GM12878 (cell line): ENCODE results near the gene TMIGD2. TPM values are rescaled to one million over a fixed set of nuclear protein-coding genes. Genes with fewer than 3 reads are reported as not detected.
A peak's percentile ranks its signal among the peaks of the same experiment; 100 is the strongest.

Experiments used
- ATAC-seq: fragments of 200-7000 bp; cut with Tn5 transposase; 3 replicates; pipeline ENCODE4 v1.9.1; 2020; ENCODE audit warnings: mild to moderate bottlenecking, moderate library complexity
- BruUV-seq: library from RNA; stranded (reverse); fragments of 400-500 nt; replicated peaks from 2 replicates; lab custom pipeline; 2021; lab: Mats Ljungman, UMichigan
- CTCF ChIA-PET: fragments of 300-600 bp; sonication (Branson Sonifier 250); formaldehyde crosslinking; extraction: SDS; loops from one replicate; lab custom pipeline; 2021; ENCODE audit warnings: inconsistent platforms; lab: Yijun Ruan, JAX
- POLR2A ChIA-PET: fragments of 350-600 bp; formaldehyde crosslinking; extraction: SDS; loops from one replicate; lab custom pipeline; 2021; ENCODE audit warnings: inconsistent platforms; lab: Charles Lee
- RAD21 ChIA-PET: fragments of 300-600 bp; sonication (Branson Sonifier 250); formaldehyde crosslinking; loops from one replicate; lab custom pipeline; 2023; ENCODE audit warnings: antibody characterized with exemption; ENCODE audit not compliant: unreplicated experiment; lab: Charles Lee
- SMC1A ChIA-PET: fragments of 300-600 bp; sonication (Branson Sonifier 250); formaldehyde crosslinking; loops from one replicate; lab custom pipeline; 2023; ENCODE audit not compliant: unreplicated experiment, uncharacterized antibody; lab: Charles Lee
- DNase-seq: peaks from one replicate; pipeline ENCODE4 v3.0.0-alpha.2; 2011; ENCODE audit warnings: low read depth, low spot score
- FAIRE-seq: peaks from 3 replicates; lab custom pipeline; 2011; peaks lifted over from hg19 to GRCh38; lab: Jason Lieb, UNC
- H2AFZ ChIP-seq: 2 replicates; pipeline ENCODE4 v1.6.0; 2011; ENCODE audit warnings: low read depth, low read length, control low read depth; ENCODE audit not compliant: control insufficient read depth
- H3K27ac ChIP-seq: 2 replicates; pipeline ENCODE4 v1.5.1; 2011; ENCODE audit warnings: control low read depth; ENCODE audit not compliant: control insufficient read depth, insufficient read depth
- H3K27me3 ChIP-seq, 2 experiments: replicated peaks in 1 of 2; 2 replicates each; pipeline versions ENCODE4 v1.6.0 to v1.6.1; 2011; ENCODE audit warnings: low read length in 1 of 2; ENCODE audit not compliant: control insufficient read depth in 2 of 2, insufficient read depth in 2 of 2
- H3K36me3 ChIP-seq, 2 experiments: 2 replicates each; pipeline ENCODE4 v1.5.1; 2011; ENCODE audit warnings: low read length in 1 of 2; ENCODE audit not compliant: control insufficient read depth in 2 of 2, insufficient read depth in 2 of 2
- H3K4me1 ChIP-seq: 2 replicates; pipeline ENCODE4 v1.6.1; 2011; ENCODE audit warnings: mild to moderate bottlenecking, low read length, moderate library complexity, mixed read lengths; ENCODE audit not compliant: control insufficient read depth, insufficient read depth
- H3K4me2 ChIP-seq: 2 replicates; pipeline ENCODE4 v1.6.0; 2011; ENCODE audit warnings: control low read depth; ENCODE audit not compliant: control insufficient read depth, insufficient read depth
- H3K4me3 ChIP-seq: fragments of 200-600 bp; sonication (generic); 2 replicates; pipeline ENCODE4 v1.5.1; 2016
- H3K79me2 ChIP-seq: 2 replicates; pipeline ENCODE4 v1.6.0; 2011; ENCODE audit warnings: low read length; ENCODE audit not compliant: control insufficient read depth, insufficient read depth
- H3K9ac ChIP-seq: 2 replicates; pipeline ENCODE4 v1.8.0; 2011; ENCODE audit warnings: low read length, control low read depth, mixed read lengths; ENCODE audit not compliant: control insufficient read depth, insufficient read depth
- H3K9me3 ChIP-seq: replicated peaks from 3 replicates; pipeline ENCODE4 v1.5.1; 2011; ENCODE audit warnings: mild to moderate bottlenecking, low read length; ENCODE audit not compliant: control insufficient read depth, insufficient read depth
- H4K20me1 ChIP-seq: 2 replicates; pipeline ENCODE4 v1.6.0; 2011; ENCODE audit not compliant: control insufficient read depth, insufficient read depth
- HCFC1 ChIP-seq: fragments of 150-350 bp; IDR thresholded peaks from 2 replicates; pipeline ENCODE4 v1.6.1; 2014; ENCODE audit warnings: low read length
- IKZF2 ChIP-seq, 2 experiments: fragments of 450-650 bp; IDR thresholded peaks; 2 replicates each; pipeline ENCODE4 v1.6.1; 2017; ENCODE audit warnings: mild to moderate bottlenecking in 2 of 2, moderate library complexity in 2 of 2
- MLLT1 ChIP-seq: fragments of 450-650 bp; IDR thresholded peaks from 2 replicates; pipeline ENCODE4 v1.6.1; 2016; ENCODE audit warnings: mild to moderate bottlenecking
- RELB ChIP-seq: fragments of 450-650 bp; IDR thresholded peaks from 2 replicates; pipeline ENCODE4 v1.6.1; 2017; ENCODE audit warnings: low read depth, mild to moderate bottlenecking, moderate library complexity
- TAF1 ChIP-seq: IDR thresholded peaks from 2 replicates; pipeline ENCODE4 v1.6.1; 2011; ENCODE audit warnings: mild to moderate bottlenecking, low read depth, low read length, borderline replicate concordance
- ZNF592 ChIP-seq: fragments of 450-650 bp; IDR thresholded peaks from 2 replicates; pipeline ENCODE4 v1.6.1; 2017; ENCODE audit warnings: mild to moderate bottlenecking, moderate library complexity
- WGBS: methylation state at CpG from one replicate; pipeline ENCODE4 v1.1.6; 2016; ENCODE audit warnings: low lambda C conversion rate; ENCODE audit not compliant: insufficient replicate concordance, insufficient coverage; ENCODE audit errors: missing lambda C conversion rate; 5-methylcytosine and 5-hydroxymethylcytosine counted together
- in situ Hi-C: fragments of 300-500 bp; cut with MboI; formaldehyde crosslinking; loops from 9 replicates; pipeline ENCODE4 v1.14.3; 2018; ENCODE audit warnings: mixed read lengths
- intact Hi-C: fragments of 100-400 bp; cut with micrococcal nuclease; formaldehyde crosslinking; loops from one replicate; pipeline ENCODE4 v1.14.2; 2022; ENCODE audit not compliant: unreplicated experiment
- polyA plus RNA-seq, 11 experiments: library from polyadenylated mRNA; depleted of rRNA in 4 of 11; unstranded in 6 of 11; stranded (reverse) in 5 of 11; fragments of >200 nt; fragmentation: Nextera tagmentation in 4 of 11; fragmentation: Illumina TruSeq in 1 of 11; extraction: Ambion mirVana in 4 of 11; extraction: Trizol in 1 of 11; gene quantifications; 1 replicate in 1 of 11; 2 replicates in 10 of 11; pipeline versions ENCODE4 v1.2.1 to v1.2.3, GENCODE V29; 2011 to 2016; ENCODE audit warnings: inconsistent platforms in 2 of 11, missing spikeins in 2 of 11, low read depth in 1 of 11
- total RNA-seq, 4 experiments: library from RNA; depleted of rRNA in 3 of 4; stranded (reverse); fragments of >200 nt in 3 of 4; fragmentation: Illumina TruSeq in 1 of 4; extraction: Trizol in 1 of 4; gene quantifications; 2 replicates each; pipeline versions ENCODE4 v1.2.1 to v1.2.3, GENCODE V29; 2013 to 2021

The TMIGD2 gene
- total and polyA plus RNA-seq, 10 of the 15 experiments (the other 5 are each of a cell fraction or from before 2014, with no cell fraction given), result 0.09 to 0.40 (median 0.14) TPM; not detected in 5

- ATAC-seq, result no peak
- intact Hi-C loops (no loop called here), in situ Hi-C loops (no loop called here)
- TF ChIP-seq MLLT1 (peak; percentile 51; the same call in 1 of the 2 replicates), ZNF592 (no peak), RELB (peak; percentile 27; the same call in 1 of the 2 replicates), IKZF2 (IDR thresholded peaks at IDR 0.05) (peak in 1 of 2 experiments; percentile 28; a peak in 1 of 4 replicates), HCFC1 (no peak), TAF1 (0 out of 2 replicates have a peak, but pooled peaks have one; percentile 30)
- Histone ChIP-seq H3K9me3 (no peaks in the 10 kb centered on the region), H3K9ac (peak overlapping the region; percentile 72), H2AFZ (peak overlapping the region; percentile 83), H3K27me3 (no peaks in the 10 kb centered on the region), H3K36me3 (no peaks in the 10 kb centered on the region), H4K20me1 (no peaks in the 10 kb centered on the region), H3K4me2 (peak overlapping the region; percentile 87), H3K4me3 (peak overlapping the region; percentile 85), H3K4me1 (peaks cover 7% of the 10 kb centered on the region), H3K27ac (peak overlapping the region; percentile 81), H3K79me2 (no peaks in the 10 kb centered on the region)
- 32% methylated on average over 14 of the region's 14 CpGs for WGBS
- DNase-seq, result no peak
- ChIA-PET POLR2A (interaction anchor here (0.5 to 0.8 kb wide), 2 partner anchors 30 to 61 kb away, joined by 3 read pairs; no protein-coding TSS in a partner anchor), SMC1A (interaction anchor here (0.6 to 2.3 kb wide), 3 partner anchors 14 to 399 kb away, joined by 4 to 8 read pairs (median 4); partner anchors contain the start of gene CHAF1A), RAD21 (no interaction called here), CTCF (interaction anchor here (1.0 to 2.4 kb wide), 3 partner anchors 14 to 71 kb away, joined by 3 to 10 read pairs (median 5); no protein-coding TSS in a partner anchor)
- TSS peak; percentile 74 for BruUV-seq
- no peak for FAIRE-seq
These were observed 35.8 kb upstream of the TMIGD2 start for GRCh38 chr19:4337906-4338440.
